ENCODE results near the gene FBLN5. TPM values are rescaled to one million over a fixed set of nuclear protein-coding genes. Genes with fewer than 3 reads are reported as not detected.
"Not testable (repeated sequence)": the region's sequence is repeated elsewhere in the genome, so short reads cannot be mapped to it uniquely, and the experiment has no call there.

Gene FBLN5
- total and polyA plus RNA-seq, 4 experiments from 2014 or later = 7.9 to 23.7 (median 15.8) TPM

DNA sequence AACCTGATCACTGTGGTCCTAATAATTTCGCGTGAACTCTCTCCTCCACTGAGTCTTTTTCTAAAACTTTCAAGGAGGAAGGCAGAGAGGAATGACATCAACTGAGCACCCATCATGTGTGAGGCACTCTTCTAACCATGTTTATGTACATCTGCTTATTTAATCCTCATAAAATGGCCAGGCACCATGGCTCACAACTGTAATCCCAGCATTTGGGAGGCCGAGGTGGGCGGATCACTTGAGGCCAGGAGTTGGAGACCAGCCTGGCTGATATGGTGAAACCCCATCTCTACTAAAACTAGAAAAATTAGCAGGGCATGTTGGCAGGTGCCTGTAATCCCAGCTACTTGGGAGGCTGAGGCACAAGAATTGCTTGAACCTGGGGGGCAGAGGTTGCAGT, 76.1 kb downstream of the FBLN5 start:
- not testable (repeated sequence) for H3K36me3 Mint-ChIP-seq; H3K36me3 ChIP-seq (ENCODE audit: insufficient read depth, low read length); H3K9me3 Mint-ChIP-seq; H3K9me3 ChIP-seq (ENCODE audit: control insufficient read depth in 1 of 2, low read length in 2 of 2); DNase-seq; H3K27me3 Mint-ChIP-seq; H3K27me3 ChIP-seq (ENCODE audit: insufficient read depth, low read length)
- peaks cover 63 to 100% (median 82%) of the 10 kb centered on the region in 4 donors for H3K4me1 Mint-ChIP-seq
- H3K27ac ChIP-seq (ENCODE audit: low read depth, low read length) = peak overlapping the region; percentile 79
- H3K4me3 Mint-ChIP-seq = peak overlapping the region; percentile 80 to 93 (median 88)
- intact Hi-C loops (cut with micrococcal nuclease) = loop anchor here (5.0 to 10.0 kb wide), 3 partner anchors 557 to 1487 kb away; no protein-coding TSS in a partner anchor
- peaks cover 89% of the 10 kb centered on the region for H3K4me1 ChIP-seq (ENCODE audit: insufficient read depth, low read length)
- H3K27ac Mint-ChIP-seq = peak overlapping the region; percentile 93 to 100 (median 97)
- CTCF ChIA-PET (ENCODE audit: partially characterized antibody) = interaction anchor here (0.9 to 7.0 kb wide), 6 partner anchors 10 to 40 kb away, joined by 3 to 46 read pairs (median 4); no protein-coding TSS in a partner anchor
- POLR2A ChIA-PET (ENCODE audit: partially characterized antibody) = interaction anchor here (0.6 to 4.9 kb wide), 14 partner anchors 10 to 1487 kb away, joined by 3 to 193 read pairs (median 10); partner anchors contain the start of genes PPP4R3A and TRIP11
- H3K4me3 ChIP-seq (ENCODE audit: low read length in 2 of 2) = peak overlapping the region in 1 of 2 donors; percentile 58

DNA sequence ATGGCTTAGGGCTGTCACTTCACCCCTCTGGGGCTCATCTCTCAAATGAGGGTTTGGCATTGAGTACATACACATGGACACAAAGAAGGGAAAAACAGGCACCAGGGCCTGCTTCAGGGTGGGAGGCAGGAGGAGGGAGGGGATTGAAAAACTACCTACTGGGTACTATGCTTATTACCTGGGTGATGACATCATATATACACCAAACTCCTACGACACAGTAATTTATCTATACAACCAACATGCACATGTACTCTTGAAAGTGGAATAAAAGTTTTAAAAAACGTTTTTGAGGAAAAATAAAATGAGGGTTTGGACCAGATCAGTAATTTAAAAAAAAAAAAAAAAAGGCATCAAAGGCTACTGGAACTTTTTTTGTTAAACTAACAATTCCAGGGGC, 76.6 kb downstream of the FBLN5 start:
- Mint-ChIP-seq H3K4me3 (peak overlapping the region; percentile 74 to 99 (median 86)), H3K27ac (peak overlapping the region; percentile 95 to 100 (median 98)), H3K27me3 (no peaks in the 10 kb centered on the region), H3K4me1 (peaks cover 61 to 100% (median 78%) of the 10 kb centered on the region in 4 donors), H3K36me3 (peaks cover 0 to 14% of the 10 kb centered on the region in 2 donors), H3K9me3 (no peaks in the 10 kb centered on the region)
- POLR2A ChIA-PET (ENCODE audit: partially characterized antibody) = interaction anchor here (1.2 to 4.9 kb wide), 4 partner anchors 9 to 33 kb away, joined by 3 to 193 read pairs (median 90); no protein-coding TSS in a partner anchor
- H3K9me3 ChIP-seq (ENCODE audit: control insufficient read depth in 1 of 2, low read length in 2 of 2) = no peaks in the 10 kb centered on the region
- CTCF ChIA-PET (ENCODE audit: partially characterized antibody) = interaction anchor here (1.9 kb wide), 1 partner anchor 10 kb away, joined by 6 read pairs; no protein-coding TSS in a partner anchor
- no peak for DNase-seq
- H3K27me3 ChIP-seq (ENCODE audit: insufficient read depth, low read length) = no peaks in the 10 kb centered on the region
- H3K4me1 ChIP-seq (ENCODE audit: insufficient read depth, low read length) = peaks cover 84% of the 10 kb centered on the region
- H3K27ac ChIP-seq (ENCODE audit: low read depth, low read length) = peak overlapping the region; percentile 79
- H3K4me3 ChIP-seq (ENCODE audit: low read length in 2 of 2) = peak overlapping the region; percentile 24 to 27
- intact Hi-C loops (cut with micrococcal nuclease) = loop anchor here (5.0 to 10.0 kb wide), 3 partner anchors 556 to 1486 kb away; no protein-coding TSS in a partner anchor
- no peaks in the 10 kb centered on the region for H3K36me3 ChIP-seq (ENCODE audit: insufficient read depth, low read length)

DNA sequence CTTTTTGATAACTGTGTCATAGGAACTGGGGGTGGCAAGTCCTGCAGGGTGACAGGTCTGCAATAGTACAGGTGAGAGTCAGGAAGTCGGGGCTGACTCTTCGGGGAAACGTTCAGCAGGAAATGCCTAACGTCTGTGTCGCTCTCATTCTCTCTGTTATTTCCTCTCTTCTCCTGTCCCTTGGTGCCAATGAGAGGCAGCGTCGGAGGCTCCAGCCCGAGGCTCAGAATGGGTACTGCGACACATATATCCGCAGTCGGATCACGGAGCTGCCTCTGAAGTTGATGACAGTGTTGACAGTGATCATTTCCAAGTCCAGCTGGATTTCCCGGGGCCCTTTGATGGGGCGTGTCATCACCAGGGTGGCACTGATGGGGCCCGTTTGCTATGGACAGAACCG, 77.5 kb downstream of the FBLN5 start:
- POLR2A ChIA-PET (ENCODE audit: partially characterized antibody) = interaction anchor here (0.6 to 4.8 kb wide), 13 partner anchors 12 to 68 kb away, joined by 3 to 99 read pairs (median 3); no protein-coding TSS in a partner anchor
- H3K4me1 Mint-ChIP-seq = peaks cover 56 to 96% (median 71%) of the 10 kb centered on the region in 4 donors
- Histone ChIP-seq H3K4me1 (ENCODE audit: insufficient read depth, low read length) (peaks cover 78% of the 10 kb centered on the region), H3K36me3 (ENCODE audit: insufficient read depth, low read length) (no peaks in the 10 kb centered on the region), H3K27me3 (ENCODE audit: insufficient read depth, low read length) (no peaks in the 10 kb centered on the region), H3K9me3 (ENCODE audit: control insufficient read depth in 1 of 2, low read length in 2 of 2) (no peaks in the 10 kb centered on the region), H3K4me3 (ENCODE audit: low read length in 2 of 2) (peak overlapping the region; percentile 24 to 27), H3K27ac (ENCODE audit: low read depth, low read length) (peak overlapping the region; percentile 79)
- H3K27me3 Mint-ChIP-seq = no peaks in the 10 kb centered on the region
- peaks cover 2 to 16% of the 10 kb centered on the region in 2 donors for H3K36me3 Mint-ChIP-seq
- H3K27ac Mint-ChIP-seq = peak overlapping the region; percentile 95 to 100 (median 98)
- peak; percentile 80 to 93 (median 82) for DNase-seq
- H3K4me3 Mint-ChIP-seq = peak overlapping the region; percentile 74 to 99 (median 86)
- CTCF ChIA-PET (ENCODE audit: partially characterized antibody) = interaction anchor here (1.2 to 1.3 kb wide), 2 partner anchors 25 to 26 kb away, joined by 3 read pairs; no protein-coding TSS in a partner anchor
- intact Hi-C loops (cut with micrococcal nuclease) = loop anchor here (5.0 to 10.0 kb wide), 3 partner anchors 555 to 1485 kb away; no protein-coding TSS in a partner anchor
- H3K9me3 Mint-ChIP-seq = no peaks in the 10 kb centered on the region

DNA sequence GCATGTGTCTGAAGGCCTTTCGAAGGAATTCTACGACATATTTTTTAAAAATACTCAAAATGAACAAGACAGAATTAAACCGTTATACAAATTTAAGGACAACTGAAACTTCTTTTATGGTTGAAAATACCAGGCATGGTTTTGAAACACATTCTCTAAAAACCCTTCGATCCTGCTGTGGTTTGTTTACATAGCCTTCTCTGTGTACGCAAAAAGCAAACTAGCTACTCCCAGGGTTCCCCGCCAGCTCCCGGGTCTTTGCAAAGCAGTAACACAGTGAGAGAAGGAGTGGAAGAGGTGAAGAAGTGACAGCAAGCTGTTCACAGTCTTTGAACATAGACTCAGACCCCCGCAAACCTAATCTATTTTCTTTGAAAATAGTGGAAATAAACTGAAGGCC, 77.9 kb downstream of the FBLN5 start:
- peaks cover 78% of the 10 kb centered on the region for H3K4me1 ChIP-seq (ENCODE audit: insufficient read depth, low read length)
- H3K36me3 ChIP-seq (ENCODE audit: insufficient read depth, low read length) = no peaks in the 10 kb centered on the region
- H3K9me3 ChIP-seq (ENCODE audit: control insufficient read depth in 1 of 2, low read length in 2 of 2) = no peaks in the 10 kb centered on the region
- Mint-ChIP-seq H3K4me1 (peaks cover 53 to 96% (median 69%) of the 10 kb centered on the region in 4 donors), H3K27me3 (no peaks in the 10 kb centered on the region), H3K4me3 (peak overlapping the region; percentile 74 to 99 (median 86)), H3K27ac (peak overlapping the region; percentile 95 to 100 (median 98)), H3K36me3 (peaks cover 4 to 17% of the 10 kb centered on the region in 2 donors), H3K9me3 (no peaks in the 10 kb centered on the region)
- ChIA-PET POLR2A (ENCODE audit: partially characterized antibody) (interaction anchor here (0.7 to 4.8 kb wide), 13 partner anchors 12 to 42 kb away, joined by 3 to 99 read pairs (median 3); no protein-coding TSS in a partner anchor), CTCF (ENCODE audit: partially characterized antibody) (interaction anchor here (1.2 to 1.3 kb wide), 2 partner anchors 24 to 27 kb away, joined by 3 read pairs; no protein-coding TSS in a partner anchor)
- peak overlapping the region; percentile 79 for H3K27ac ChIP-seq (ENCODE audit: low read depth, low read length)
- intact Hi-C loops (cut with micrococcal nuclease) = no loop called here
- no peaks in the 10 kb centered on the region for H3K27me3 ChIP-seq (ENCODE audit: insufficient read depth, low read length)
- no peak for DNase-seq
- H3K4me3 ChIP-seq (ENCODE audit: low read length in 2 of 2) = peak overlapping the region in 1 of 2 donors; percentile 14

DNA sequence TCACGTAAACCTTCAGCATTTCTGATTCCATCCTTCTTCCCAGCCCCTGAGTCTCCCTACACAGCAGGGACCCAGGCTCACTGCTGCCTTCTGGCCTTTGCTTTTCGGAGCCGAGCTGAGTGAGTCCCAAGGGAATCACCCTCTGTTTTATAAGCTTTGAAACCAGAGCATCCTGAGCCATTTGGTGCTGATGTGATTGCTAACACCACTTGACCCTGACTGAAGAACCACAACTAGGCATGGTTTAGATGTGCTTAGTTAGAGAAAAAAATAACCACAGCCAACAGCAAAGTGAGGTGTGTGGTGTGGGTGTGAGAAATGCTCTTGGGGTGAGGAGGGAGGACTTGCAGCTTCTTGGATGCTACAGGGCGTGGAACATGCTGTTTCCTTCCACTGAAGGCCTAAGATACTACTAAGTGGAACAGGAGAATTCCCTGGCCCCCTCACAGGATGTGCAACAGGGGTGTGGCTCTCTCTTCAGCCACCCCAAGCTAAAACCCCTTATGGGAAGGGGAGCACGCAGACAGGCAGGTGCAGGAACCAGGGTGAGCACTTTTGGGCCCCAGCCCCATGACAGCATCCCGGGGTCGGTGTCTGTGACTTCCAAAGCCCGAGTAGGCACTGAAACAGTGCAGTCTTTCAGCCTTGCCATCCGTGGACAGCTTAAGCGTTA, 80.0 kb downstream of the FBLN5 start, which contains the start of gene TC2N:
Gene TC2N (minus strand): TSS at position 221 of the 673 bp plus-strand sequence. CDS start 53,767 bp downstream, outside the sequence.
- Mint-ChIP-seq H3K9me3 (no peaks in the 10 kb centered on the region), H3K36me3 (peaks cover 22 to 33% of the 10 kb centered on the region in 2 donors), H3K27ac (peak within 1 kb of the TSS; percentile 94 to 100 (median 97)), H3K4me3 (peak within 1 kb of the TSS; percentile 97 to 100 (median 99)), H3K27me3 (no peaks in the 10 kb centered on the region), H3K4me1 (peaks cover 54 to 96% (median 68%) of the 10 kb centered on the region in 4 donors)
- ChIA-PET CTCF (ENCODE audit: partially characterized antibody) (interaction anchor here (0.6 to 2.6 kb wide), 8 partner anchors 12 to 218 kb away, joined by 3 to 16 read pairs (median 4); no protein-coding TSS in a partner anchor), POLR2A (ENCODE audit: partially characterized antibody) (interaction anchor here (0.6 to 4.8 kb wide), 26 partner anchors 8 to 518 kb away, joined by 3 to 99 read pairs (median 6); partner anchors contain the start of genes ATXN3 and PPP4R3A)
- H3K27me3 ChIP-seq (ENCODE audit: insufficient read depth, low read length) = no peaks in the 10 kb centered on the region
- peaks cover 79% of the 10 kb centered on the region for H3K4me1 ChIP-seq (ENCODE audit: insufficient read depth, low read length)
- peak within 1 kb of the TSS; percentile 76 to 93 for H3K4me3 ChIP-seq (ENCODE audit: low read length in 2 of 2)
- DNase-seq = peak; percentile 73 to 81 (median 74)
- intact Hi-C loops (cut with micrococcal nuclease) = loop anchor here (1.0 to 2.0 kb wide), 5 partner anchors 9 to 43 kb away; no protein-coding TSS in a partner anchor
- no peaks in the 10 kb centered on the region for H3K9me3 ChIP-seq (ENCODE audit: control insufficient read depth in 1 of 2, low read length in 2 of 2)
- peak within 1 kb of the TSS; percentile 79 for H3K27ac ChIP-seq (ENCODE audit: low read depth, low read length)
- no peaks in the 10 kb centered on the region for H3K36me3 ChIP-seq (ENCODE audit: insufficient read depth, low read length)

DNA sequence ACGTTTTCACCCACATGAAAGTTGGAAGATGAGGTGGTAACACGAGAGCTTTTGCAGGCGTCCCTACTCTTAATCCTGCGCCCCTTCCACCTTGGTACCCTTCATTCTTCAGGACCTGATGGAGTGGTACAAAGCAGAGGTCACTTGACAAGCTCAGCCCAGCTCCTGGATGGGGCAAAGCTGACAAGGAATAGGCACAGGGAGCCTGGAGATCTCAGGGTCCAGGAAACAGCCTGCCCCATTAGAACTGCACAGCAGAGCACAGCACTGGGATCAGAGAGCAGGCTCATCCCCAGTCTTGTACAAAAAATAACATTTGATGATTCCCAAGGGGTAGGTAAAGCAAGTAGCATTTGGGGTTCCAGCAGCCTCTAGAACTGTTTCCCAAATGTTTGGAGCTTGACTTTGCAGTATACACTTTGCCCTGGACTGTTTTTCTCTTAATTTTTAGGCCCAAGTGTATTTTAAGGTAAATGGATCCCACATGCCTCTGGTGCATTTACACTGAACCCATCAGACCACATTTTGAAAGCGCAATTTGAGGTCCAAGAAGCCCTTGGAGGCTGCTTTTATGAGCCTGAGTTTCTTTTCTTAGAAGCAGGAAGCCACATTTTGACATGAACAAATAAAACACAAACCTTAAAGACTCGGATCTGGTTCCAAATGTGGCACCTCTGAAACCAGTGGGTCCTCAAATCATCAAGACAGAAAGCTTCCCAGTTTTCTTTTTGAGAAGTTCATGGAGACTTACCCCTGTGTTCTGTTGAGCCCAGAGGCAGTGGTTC, 80.8 kb downstream of the FBLN5 start:
- H3K4me1 Mint-ChIP-seq = peaks cover 47 to 96% (median 68%) of the 10 kb centered on the region in 4 donors
- peaks cover 22 to 34% of the 10 kb centered on the region in 2 donors for H3K36me3 Mint-ChIP-seq

More for the DNA sequence above, 80.8 kb downstream of the FBLN5 start:
- Histone ChIP-seq H3K27me3 (ENCODE audit: insufficient read depth, low read length) (no peaks in the 10 kb centered on the region), H3K27ac (ENCODE audit: low read depth, low read length) (peak overlapping the region; percentile 79), H3K36me3 (ENCODE audit: insufficient read depth, low read length) (no peaks in the 10 kb centered on the region), H3K9me3 (ENCODE audit: control insufficient read depth in 1 of 2, low read length in 2 of 2) (no peaks in the 10 kb centered on the region), H3K4me3 (ENCODE audit: low read length in 2 of 2) (peak overlapping the region; percentile 76 to 93), H3K4me1 (ENCODE audit: insufficient read depth, low read length) (peaks cover 79% of the 10 kb centered on the region)
- no peaks in the 10 kb centered on the region for H3K27me3 Mint-ChIP-seq
- POLR2A ChIA-PET (ENCODE audit: partially characterized antibody) = interaction anchor here (0.6 to 4.8 kb wide), 26 partner anchors 9 to 517 kb away, joined by 3 to 99 read pairs (median 6); partner anchors contain the start of gene PPP4R3A
- intact Hi-C loops (cut with micrococcal nuclease) = loop anchor here (1.0 to 2.0 kb wide), 5 partner anchors 8 to 44 kb away; no protein-coding TSS in a partner anchor
- no peaks in the 10 kb centered on the region for H3K9me3 Mint-ChIP-seq
- peak overlapping the region; percentile 94 to 100 (median 97) for H3K27ac Mint-ChIP-seq
- H3K4me3 Mint-ChIP-seq = peak overlapping the region; percentile 97 to 100 (median 99)
- CTCF ChIA-PET (ENCODE audit: partially characterized antibody) = interaction anchor here (1.0 to 2.6 kb wide), 7 partner anchors 11 to 71 kb away, joined by 3 to 16 read pairs (median 3); no protein-coding TSS in a partner anchor
- DNase-seq = no peak
